Mesothelial cell of epicardium (in vitro differentiated cells): ENCODE results near the gene LMO4. TPM values are rescaled to one million over a fixed set of nuclear protein-coding genes. Genes with fewer than 3 reads are reported as not detected.

ENCODE experiments used
- DNase-seq, 2 experiments: peaks; one replicate each; pipeline ENCODE4 v3.0.0; 2021; ENCODE audit warnings: low spot score in 2 of 2; ENCODE audit not compliant: unreplicated experiment in 2 of 2
- H3K27ac Mint-ChIP-seq: 2 replicates; pipeline ENCODE4 v1.8.0; 2021; ENCODE audit warnings: mixed read lengths
- H3K27me3 Mint-ChIP-seq: 2 replicates; pipeline ENCODE4 v1.8.0; 2021; ENCODE audit warnings: low read depth, mixed read lengths
- H3K36me3 Mint-ChIP-seq: 2 replicates; pipeline ENCODE4 v1.8.0; 2021; ENCODE audit warnings: mixed read lengths
- H3K4me1 Mint-ChIP-seq: 2 replicates; pipeline ENCODE4 v1.8.0; 2021; ENCODE audit warnings: mixed read lengths
- H3K4me3 Mint-ChIP-seq: 2 replicates; pipeline ENCODE4 v1.8.0; 2021; ENCODE audit warnings: mild to moderate bottlenecking, moderate library complexity, mixed read lengths
- H3K9me3 Mint-ChIP-seq: 2 replicates; pipeline ENCODE4 v1.8.0; 2021; ENCODE audit warnings: mixed read lengths
- total RNA-seq: library from RNA; stranded (reverse); gene quantifications from 3 replicates; pipeline ENCODE4 v1.2.1, GENCODE V29; 2021
- TF ChIP-seq, protein P1 (sequence below): fragments of 200-600 bp; sonication (generic); IDR thresholded peaks from one replicate; pipeline ENCODE4 v1.5.0; 2021; ENCODE audit warnings: antibody characterized with exemption; ENCODE audit not compliant: unreplicated experiment

Gene LMO4
- total RNA-seq, 1 donor from 2014 or later, result 93.0 TPM

- H3K27me3 Mint-ChIP-seq, result no peaks in the 10 kb centered on the region
- H3K4me3 Mint-ChIP-seq, result no peak overlapping the region
- peaks cover 10% of the 10 kb centered on the region for H3K36me3 Mint-ChIP-seq
- no peaks in the 10 kb centered on the region for H3K9me3 Mint-ChIP-seq
- TF ChIP-seq, protein P1, sequence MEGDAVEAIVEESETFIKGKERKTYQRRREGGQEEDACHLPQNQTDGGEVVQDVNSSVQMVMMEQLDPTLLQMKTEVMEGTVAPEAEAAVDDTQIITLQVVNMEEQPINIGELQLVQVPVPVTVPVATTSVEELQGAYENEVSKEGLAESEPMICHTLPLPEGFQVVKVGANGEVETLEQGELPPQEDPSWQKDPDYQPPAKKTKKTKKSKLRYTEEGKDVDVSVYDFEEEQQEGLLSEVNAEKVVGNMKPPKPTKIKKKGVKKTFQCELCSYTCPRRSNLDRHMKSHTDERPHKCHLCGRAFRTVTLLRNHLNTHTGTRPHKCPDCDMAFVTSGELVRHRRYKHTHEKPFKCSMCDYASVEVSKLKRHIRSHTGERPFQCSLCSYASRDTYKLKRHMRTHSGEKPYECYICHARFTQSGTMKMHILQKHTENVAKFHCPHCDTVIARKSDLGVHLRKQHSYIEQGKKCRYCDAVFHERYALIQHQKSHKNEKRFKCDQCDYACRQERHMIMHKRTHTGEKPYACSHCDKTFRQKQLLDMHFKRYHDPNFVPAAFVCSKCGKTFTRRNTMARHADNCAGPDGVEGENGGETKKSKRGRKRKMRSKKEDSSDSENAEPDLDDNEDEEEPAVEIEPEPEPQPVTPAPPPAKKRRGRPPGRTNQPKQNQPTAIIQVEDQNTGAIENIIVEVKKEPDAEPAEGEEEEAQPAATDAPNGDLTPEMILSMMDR, result no peak
- H3K4me1 Mint-ChIP-seq, result peaks cover 23% of the 10 kb centered on the region
- DNase-seq, result no peak
- H3K27ac Mint-ChIP-seq, result no peak overlapping the region
These were observed 27.9 kb downstream of the LMO4 start for GRCh38 chr1:87356591-87356990.

DNA sequence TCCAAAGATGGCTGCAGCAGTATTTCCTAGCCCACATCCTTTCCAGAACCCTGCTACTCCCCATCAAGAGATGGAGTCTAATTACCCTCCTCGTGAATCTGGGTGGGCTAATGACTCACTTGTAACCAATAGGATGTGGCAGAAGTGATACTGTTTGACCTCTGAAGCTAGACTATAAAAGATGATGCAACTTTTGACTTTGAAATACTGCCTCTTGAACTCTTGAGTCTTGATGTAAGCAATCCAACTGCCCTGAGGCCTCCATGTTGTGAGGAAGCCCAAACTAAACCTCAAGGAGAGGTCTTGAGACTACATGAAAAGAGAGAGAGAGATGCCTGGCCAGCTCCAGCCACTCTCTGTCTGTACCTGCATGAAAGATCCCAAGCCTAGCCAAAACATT lies 29.5 kb downstream of the LMO4 start:
- Mint-ChIP-seq H3K4me1 (peaks cover 25% of the 10 kb centered on the region), H3K27me3 (no peaks in the 10 kb centered on the region)

GRCh38 chr1:87359586-87359985 lies 30.9 kb downstream of the LMO4 start:
- DNase-seq, result no peak
- peaks cover 10% of the 10 kb centered on the region for H3K36me3 Mint-ChIP-seq
- no peak overlapping the region for H3K4me3 Mint-ChIP-seq
- H3K27me3 Mint-ChIP-seq, result no peaks in the 10 kb centered on the region
- H3K4me1 Mint-ChIP-seq, result peaks cover 25% of the 10 kb centered on the region
- H3K27ac Mint-ChIP-seq, result no peak overlapping the region
- TF ChIP-seq, protein P1, result no peak
- H3K9me3 Mint-ChIP-seq, result no peaks in the 10 kb centered on the region

More for the DNA sequence above, 29.5 kb downstream of the LMO4 start:
- TF ChIP-seq, protein P1, result no peak
- Mint-ChIP-seq H3K9me3 (no peaks in the 10 kb centered on the region), H3K27ac (no peak overlapping the region), H3K36me3 (peaks cover 10% of the 10 kb centered on the region), H3K4me3 (no peak overlapping the region)
- no peak for DNase-seq

GRCh38 chr1:87362063-87362833 lies 33.6 kb downstream of the LMO4 start:
- TF ChIP-seq, protein P1, result no peak
- no peak overlapping the region for H3K27ac Mint-ChIP-seq
- H3K4me1 Mint-ChIP-seq, result peaks cover 3% of the 10 kb centered on the region
- DNase-seq, result no peak
- H3K9me3 Mint-ChIP-seq, result peaks cover 7% of the 10 kb centered on the region
- H3K36me3 Mint-ChIP-seq, result peaks cover 16% of the 10 kb centered on the region
- no peak overlapping the region for H3K4me3 Mint-ChIP-seq
- H3K27me3 Mint-ChIP-seq, result no peaks in the 10 kb centered on the region

GRCh38 chr1:87362834-87363426 lies 34.2 kb downstream of the LMO4 start:
- Mint-ChIP-seq H3K4me3 (no peak overlapping the region), H3K4me1 (peaks cover 7% of the 10 kb centered on the region), H3K27me3 (no peaks in the 10 kb centered on the region), H3K36me3 (peaks cover 16% of the 10 kb centered on the region), H3K27ac (no peak overlapping the region), H3K9me3 (peaks cover 7% of the 10 kb centered on the region)
- TF ChIP-seq, protein P1, result no peak
- no peak for DNase-seq
